T-helper 2 cell treated with Interferon-gamma antibody and Interleukin-4, amounts not matched to agents 5 μg/mL and 100 μg/mL, for 36 hours (primary cell): Measurements from ENCODE around the gene GLI3.
"Not testable (repeated sequence)": the region's sequence is repeated elsewhere in the genome, so short reads cannot be mapped to it uniquely, and the experiment has no call there.

ENCODE experiments used
- DNase-seq: peaks from one replicate; pipeline ENCODE4 v3.0.0; 2021; ENCODE audit warnings: low spot score
- H3K27ac Mint-ChIP-seq: one replicate; pipeline ENCODE4 v1.8.0; 2021; ENCODE audit warnings: mild to moderate bottlenecking, mixed read lengths
- H3K27me3 Mint-ChIP-seq: one replicate; pipeline ENCODE4 v1.8.0; 2021; ENCODE audit warnings: low read depth, mixed read lengths
- H3K36me3 Mint-ChIP-seq: one replicate; pipeline ENCODE4 v1.8.0; 2021; ENCODE audit warnings: low read depth, mixed read lengths
- H3K4me1 Mint-ChIP-seq: one replicate; pipeline ENCODE4 v1.8.0; 2021; ENCODE audit warnings: low read depth, mixed read lengths
- H3K4me3 Mint-ChIP-seq: one replicate; pipeline ENCODE4 v1.8.0; 2022; ENCODE audit warnings: mild to moderate bottlenecking, moderate library complexity, mixed read lengths
- H3K9me3 Mint-ChIP-seq: one replicate; pipeline ENCODE4 v1.8.0; 2021; ENCODE audit warnings: mixed read lengths

Gene GLI3

DNA sequence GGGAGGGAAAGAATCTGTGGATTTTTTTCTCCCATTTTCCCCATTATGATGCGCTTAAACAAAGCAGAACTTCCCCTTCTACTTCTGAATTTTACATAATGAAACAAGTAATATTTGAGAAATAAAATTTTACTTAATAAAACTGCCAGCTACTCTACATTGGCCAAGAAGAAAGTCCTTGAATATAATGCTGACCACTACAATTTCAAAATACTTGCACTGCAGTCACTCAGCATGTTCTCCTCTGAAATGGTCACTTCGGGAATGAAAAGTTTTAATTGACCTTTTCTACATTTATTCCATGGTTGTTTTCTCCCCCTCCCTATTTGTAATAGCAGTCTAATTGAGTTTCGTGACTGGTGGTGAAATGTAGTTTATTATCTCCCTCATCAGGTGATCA lies 23.9 kb downstream of the GLI3 start:
- Mint-ChIP-seq H3K9me3 (no peaks in the 10 kb centered on the region), H3K27me3 (no peaks in the 10 kb centered on the region), H3K27ac (no peak overlapping the region), H3K4me1 (no peaks in the 10 kb centered on the region), H3K4me3 (no peak overlapping the region), H3K36me3 (no peaks in the 10 kb centered on the region)
- DNase-seq: no peak

DNA sequence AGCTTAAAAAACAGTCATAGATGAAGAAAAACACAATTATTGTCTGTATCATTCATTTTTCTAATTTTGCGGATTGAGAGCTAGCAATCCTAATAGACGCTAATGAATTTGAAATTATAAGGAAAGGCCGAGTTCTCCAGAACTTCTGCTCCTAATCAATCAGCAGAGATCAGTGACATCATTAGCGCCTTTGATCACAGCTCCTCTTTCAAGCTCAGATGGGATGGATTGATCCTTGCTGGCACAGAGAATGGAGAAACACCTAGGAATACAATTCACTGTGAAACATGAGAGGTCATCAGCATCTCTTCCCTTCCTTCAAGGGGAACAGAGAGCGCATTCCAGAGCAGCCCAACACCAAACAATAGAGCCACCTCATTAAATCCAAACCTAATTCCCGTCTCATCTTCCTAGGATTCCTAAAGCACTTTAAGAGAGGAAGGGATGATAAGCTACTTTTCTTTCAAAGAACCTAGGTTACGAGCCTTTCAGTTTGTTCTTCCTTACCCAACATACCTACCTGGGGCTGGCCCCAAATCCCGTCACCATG lies 24.4 kb downstream of the GLI3 start:
- no peaks in the 10 kb centered on the region for H3K27me3 Mint-ChIP-seq
- H3K4me3 Mint-ChIP-seq: no peak overlapping the region
- DNase-seq: no peak
- H3K9me3 Mint-ChIP-seq: no peaks in the 10 kb centered on the region
- H3K4me1 Mint-ChIP-seq: no peaks in the 10 kb centered on the region
- H3K36me3 Mint-ChIP-seq: no peaks in the 10 kb centered on the region
- H3K27ac Mint-ChIP-seq: no peak overlapping the region

DNA sequence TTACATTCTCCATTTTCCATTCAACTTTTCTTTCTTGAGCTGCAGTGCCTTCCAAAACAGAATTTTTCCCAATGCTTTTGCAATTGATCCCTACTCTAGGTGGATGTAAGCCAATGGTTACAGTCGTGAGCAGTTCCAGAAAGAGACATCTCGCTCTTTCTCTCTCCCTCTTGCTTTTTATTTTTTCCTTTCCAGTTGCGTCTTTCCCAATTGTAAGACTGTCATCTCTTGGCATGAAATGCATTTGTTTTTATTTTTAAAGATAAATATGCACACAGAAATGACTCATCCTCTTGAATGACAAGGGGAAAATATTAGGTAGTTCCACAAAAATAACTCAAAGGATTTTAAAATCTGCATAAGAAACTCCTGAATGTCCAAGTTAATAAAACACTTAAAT lies 25.1 kb downstream of the GLI3 start:
- H3K4me3 Mint-ChIP-seq: no peak overlapping the region
- H3K27ac Mint-ChIP-seq: no peak overlapping the region
- H3K9me3 Mint-ChIP-seq: no peaks in the 10 kb centered on the region
- no peaks in the 10 kb centered on the region for H3K4me1 Mint-ChIP-seq
- H3K27me3 Mint-ChIP-seq: no peaks in the 10 kb centered on the region
- no peak for DNase-seq
- H3K36me3 Mint-ChIP-seq: no peaks in the 10 kb centered on the region

DNA sequence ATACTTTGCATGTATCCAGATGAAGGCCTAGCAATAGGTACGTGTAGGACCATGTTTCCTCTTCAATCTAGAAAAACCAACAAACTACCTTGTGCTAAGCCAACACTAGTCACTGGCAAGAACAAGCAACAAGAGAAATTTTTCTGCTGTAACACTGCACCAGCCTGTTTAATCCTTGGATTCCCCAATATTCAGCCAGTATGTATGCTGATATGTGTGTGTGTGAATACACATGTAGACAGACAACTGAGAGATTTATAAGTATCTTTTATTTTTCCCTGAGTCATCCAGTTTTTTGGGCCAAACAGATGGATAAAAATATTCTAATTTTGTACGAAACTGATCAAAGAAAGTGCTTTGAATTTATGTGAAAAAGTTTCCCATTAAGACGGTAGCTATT lies 26.2 kb downstream of the GLI3 start:
- H3K36me3 Mint-ChIP-seq: no peaks in the 10 kb centered on the region
- no peak for DNase-seq
- no peaks in the 10 kb centered on the region for H3K4me1 Mint-ChIP-seq
- H3K27me3 Mint-ChIP-seq: no peaks in the 10 kb centered on the region
- no peak overlapping the region for H3K27ac Mint-ChIP-seq
- H3K9me3 Mint-ChIP-seq: no peaks in the 10 kb centered on the region
- no peak overlapping the region for H3K4me3 Mint-ChIP-seq

DNA sequence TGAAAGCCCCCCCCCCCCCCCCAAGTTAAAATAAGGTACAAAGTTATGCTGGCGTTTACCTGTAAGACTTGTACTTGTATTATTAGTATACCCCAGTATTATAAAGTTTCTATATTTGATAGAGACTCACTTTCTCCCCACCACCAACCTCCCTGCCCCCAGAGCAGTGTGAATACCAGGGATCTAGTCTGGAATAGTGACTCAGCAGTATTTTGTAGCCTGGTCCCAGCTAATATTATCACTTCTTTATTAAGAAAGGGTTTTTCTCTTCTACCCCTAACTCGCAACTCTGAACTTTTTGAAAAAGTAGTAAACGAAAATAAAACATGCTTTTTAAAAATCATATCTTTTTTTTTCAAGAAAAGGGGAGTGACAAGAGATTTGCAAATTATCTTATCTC lies 26.7 kb downstream of the GLI3 start:
- H3K4me1 Mint-ChIP-seq: no peaks in the 10 kb centered on the region
- no peak overlapping the region for H3K27ac Mint-ChIP-seq
- H3K36me3 Mint-ChIP-seq: no peaks in the 10 kb centered on the region
- H3K27me3 Mint-ChIP-seq: no peaks in the 10 kb centered on the region
- DNase-seq: no peak
- no peak overlapping the region for H3K4me3 Mint-ChIP-seq
- no peaks in the 10 kb centered on the region for H3K9me3 Mint-ChIP-seq

DNA sequence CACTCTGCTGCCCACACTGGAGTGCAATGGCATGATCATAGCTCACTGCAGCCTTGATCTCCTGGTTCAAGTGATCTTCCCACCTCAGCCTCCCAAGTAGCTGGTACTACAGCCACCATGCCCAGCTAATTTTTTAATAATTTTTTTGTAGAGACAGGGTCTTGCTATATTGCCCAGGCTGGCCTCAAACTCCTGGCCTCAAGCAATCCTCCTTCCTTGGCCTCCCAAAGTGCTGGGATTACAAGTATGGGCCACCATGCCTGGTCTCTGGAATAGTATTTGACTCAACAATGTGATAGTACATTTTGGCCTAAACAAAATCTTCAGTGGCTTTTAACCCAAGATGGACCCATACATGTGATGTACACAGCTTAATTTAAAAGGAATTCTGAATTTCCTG lies 27.9 kb downstream of the GLI3 start:
- H3K4me3 Mint-ChIP-seq, H3K27ac Mint-ChIP-seq, H3K36me3 Mint-ChIP-seq, H3K4me1 Mint-ChIP-seq, H3K9me3 Mint-ChIP-seq, DNase-seq, H3K27me3 Mint-ChIP-seq: not testable (repeated sequence)

DNA sequence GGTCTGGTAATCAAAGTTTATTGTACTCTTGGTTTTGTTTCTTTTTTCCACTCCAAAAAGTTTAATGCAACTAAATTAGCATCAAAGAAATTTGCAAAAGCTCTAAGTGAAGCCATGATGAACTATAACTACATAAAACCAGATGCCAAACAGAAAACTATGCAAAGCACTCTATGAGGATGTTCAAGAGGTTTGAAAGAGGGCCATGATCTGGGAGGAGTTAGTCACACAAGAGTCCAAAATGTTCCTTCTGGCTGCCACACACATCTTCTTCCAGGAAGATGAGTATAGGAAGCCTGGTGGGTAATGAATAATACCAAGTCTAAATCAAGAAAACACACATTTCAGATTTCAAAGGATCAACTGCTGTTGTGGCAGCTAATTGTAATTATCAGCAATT lies 28.4 kb downstream of the GLI3 start:
- H3K27me3 Mint-ChIP-seq: no peaks in the 10 kb centered on the region
- no peak for DNase-seq
- no peak overlapping the region for H3K4me3 Mint-ChIP-seq
- H3K36me3 Mint-ChIP-seq: no peaks in the 10 kb centered on the region
- H3K9me3 Mint-ChIP-seq: no peaks in the 10 kb centered on the region
- no peaks in the 10 kb centered on the region for H3K4me1 Mint-ChIP-seq
- H3K27ac Mint-ChIP-seq: no peak overlapping the region

DNA sequence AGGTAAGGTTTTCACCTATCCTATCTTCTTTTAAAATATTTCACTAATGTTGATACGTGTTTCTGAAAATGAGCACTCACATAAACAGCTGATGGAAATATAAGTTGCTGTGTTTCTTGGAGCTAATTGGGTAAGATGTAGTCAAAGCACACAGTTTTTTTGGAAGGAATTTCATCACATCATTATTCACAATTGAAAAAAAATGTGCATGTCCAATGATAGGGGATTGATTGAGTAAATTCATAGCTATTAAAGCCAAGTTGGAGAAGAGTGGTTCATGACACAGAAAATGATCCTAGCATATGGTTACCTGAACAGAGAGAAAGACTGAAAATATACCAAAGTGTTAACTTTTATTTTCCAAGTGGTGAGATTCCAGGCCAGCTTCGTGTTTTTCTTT lies 29.6 kb downstream of the GLI3 start:
- H3K27ac Mint-ChIP-seq: no peak overlapping the region
- H3K36me3 Mint-ChIP-seq: no peaks in the 10 kb centered on the region
- no peaks in the 10 kb centered on the region for H3K9me3 Mint-ChIP-seq
- no peaks in the 10 kb centered on the region for H3K4me1 Mint-ChIP-seq
- no peak overlapping the region for H3K4me3 Mint-ChIP-seq
- no peak for DNase-seq
- H3K27me3 Mint-ChIP-seq: no peaks in the 10 kb centered on the region

DNA sequence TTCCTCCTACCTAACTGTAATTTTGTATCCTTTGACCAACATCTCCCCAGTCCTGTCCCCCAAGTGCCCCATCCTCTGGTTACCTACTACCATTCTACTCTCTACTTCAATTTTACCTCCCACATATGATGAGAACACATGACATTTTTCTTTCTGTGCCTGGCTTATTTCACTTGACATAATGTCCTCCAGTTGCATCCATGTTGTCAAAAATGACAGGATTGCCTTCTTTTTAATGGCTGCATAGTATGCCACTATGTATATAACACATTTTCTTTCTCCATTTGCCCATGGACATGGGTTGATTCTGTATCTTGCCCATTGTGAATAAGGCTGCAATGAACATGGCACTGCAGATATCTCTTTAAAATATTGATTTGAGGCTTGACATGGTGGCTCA lies 33.7 kb downstream of the GLI3 start:
- Mint-ChIP-seq H3K4me1 (no peaks in the 10 kb centered on the region), H3K4me3 (no peak overlapping the region), H3K27me3 (no peaks in the 10 kb centered on the region), H3K36me3 (no peaks in the 10 kb centered on the region), H3K27ac (no peak overlapping the region), H3K9me3 (no peaks in the 10 kb centered on the region)
- no peak for DNase-seq

DNA sequence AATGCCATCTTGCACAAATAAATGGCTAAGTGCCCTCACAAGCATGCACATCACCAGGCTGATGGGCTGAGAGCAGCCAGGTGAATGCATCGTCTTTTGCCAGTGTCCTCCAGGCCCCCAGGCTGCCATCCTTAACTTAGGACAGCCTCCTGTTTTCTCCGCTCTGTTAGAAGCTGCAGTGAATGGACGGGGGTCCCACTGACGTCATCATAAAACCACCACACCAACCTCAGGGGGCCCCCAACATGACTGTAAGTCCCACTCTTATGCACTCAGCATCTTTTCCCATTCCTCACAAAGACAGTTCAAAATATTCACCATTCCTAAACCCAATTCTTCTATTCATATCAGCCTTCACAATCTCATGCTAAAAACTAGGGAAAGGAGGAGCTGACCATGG lies 34.4 kb downstream of the GLI3 start:
- no peak for DNase-seq
- Mint-ChIP-seq H3K27ac (no peak overlapping the region), H3K27me3 (no peaks in the 10 kb centered on the region), H3K4me3 (no peak overlapping the region), H3K4me1 (no peaks in the 10 kb centered on the region), H3K36me3 (no peaks in the 10 kb centered on the region), H3K9me3 (no peaks in the 10 kb centered on the region)

DNA sequence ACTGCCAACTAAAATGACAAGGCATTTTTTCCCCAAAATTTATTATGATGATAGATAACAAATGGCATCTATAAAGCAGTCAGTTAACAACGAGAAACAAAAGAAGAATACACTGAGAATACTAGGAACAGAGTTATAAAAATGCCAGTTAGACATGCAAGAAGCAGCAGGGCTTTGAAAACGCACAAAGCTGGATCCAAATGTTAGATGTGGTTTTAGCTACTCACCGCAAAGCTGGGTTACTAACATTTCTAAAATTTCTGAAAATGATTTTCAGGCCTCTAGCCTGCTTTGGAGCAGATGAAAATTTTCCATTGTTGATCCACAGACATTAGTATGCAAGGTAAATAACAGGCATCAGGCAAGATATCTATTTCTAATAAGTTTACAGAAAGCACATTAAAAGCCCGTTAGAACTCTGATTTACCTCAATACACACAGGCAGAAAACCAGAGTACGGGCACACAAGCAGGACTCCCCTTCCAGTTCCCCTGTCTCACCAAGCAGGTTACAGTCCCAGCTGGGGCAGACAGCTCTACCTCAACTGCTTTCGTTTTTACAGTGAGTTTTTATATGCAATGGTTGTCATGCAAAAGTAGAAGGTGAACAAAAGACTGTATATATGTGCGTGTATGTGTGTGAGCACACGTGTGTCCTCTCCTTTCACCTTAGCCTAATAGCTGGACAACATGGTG lies 37.9 kb downstream of the GLI3 start:
- Mint-ChIP-seq H3K27ac (no peak overlapping the region), H3K4me1 (no peaks in the 10 kb centered on the region), H3K27me3 (no peaks in the 10 kb centered on the region), H3K4me3 (no peak overlapping the region), H3K9me3 (no peaks in the 10 kb centered on the region), H3K36me3 (no peaks in the 10 kb centered on the region)
- DNase-seq: no peak

DNA sequence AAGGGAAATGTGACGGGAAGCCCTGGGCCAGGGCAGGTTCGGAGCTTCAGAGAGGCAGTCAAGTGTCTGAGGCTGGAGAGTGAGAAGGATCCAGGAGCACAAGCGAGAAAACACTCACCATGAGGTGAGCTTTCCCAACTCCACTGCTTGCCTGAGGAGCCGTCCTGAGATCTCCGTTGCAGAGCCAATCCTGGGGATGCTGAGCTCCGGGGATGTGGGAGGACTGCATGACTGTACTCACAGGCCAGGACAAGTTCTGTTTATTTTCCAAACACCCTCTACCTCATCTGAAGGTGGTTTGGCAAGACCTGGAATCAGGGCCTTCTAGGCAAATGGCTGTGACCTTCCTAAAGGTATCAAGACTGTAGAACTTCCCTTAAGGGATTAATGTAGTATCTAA lies 38.7 kb downstream of the GLI3 start:
- no peaks in the 10 kb centered on the region for H3K9me3 Mint-ChIP-seq
- no peaks in the 10 kb centered on the region for H3K27me3 Mint-ChIP-seq
- no peaks in the 10 kb centered on the region for H3K36me3 Mint-ChIP-seq
- DNase-seq: no peak
- H3K4me3 Mint-ChIP-seq: no peak overlapping the region
- no peak overlapping the region for H3K27ac Mint-ChIP-seq
- H3K4me1 Mint-ChIP-seq: peaks cover 3% of the 10 kb centered on the region

DNA sequence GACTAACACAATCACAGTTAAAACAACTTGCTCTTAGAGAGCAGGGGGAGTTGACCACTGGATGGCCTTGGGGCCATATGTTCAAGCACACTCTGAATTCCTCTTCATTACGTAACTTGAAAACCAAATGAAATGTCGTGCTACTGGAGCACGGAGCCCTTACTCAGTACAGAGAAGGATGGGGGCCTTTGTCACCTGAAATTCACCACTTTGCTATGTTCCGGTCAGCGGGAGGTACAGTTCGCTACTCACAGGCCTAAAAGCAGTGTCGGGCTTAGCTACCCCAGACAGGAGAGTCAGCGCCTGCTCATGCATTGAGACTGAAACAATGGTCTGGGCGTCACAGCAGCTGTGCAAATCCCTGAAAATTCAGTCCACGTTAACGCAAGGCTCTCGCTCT lies 39.6 kb downstream of the GLI3 start:
- Mint-ChIP-seq H3K27me3 (no peaks in the 10 kb centered on the region), H3K4me3 (no peak overlapping the region), H3K9me3 (no peaks in the 10 kb centered on the region), H3K36me3 (no peaks in the 10 kb centered on the region), H3K4me1 (peaks cover 3% of the 10 kb centered on the region), H3K27ac (no peak overlapping the region)
- DNase-seq: no peak

DNA sequence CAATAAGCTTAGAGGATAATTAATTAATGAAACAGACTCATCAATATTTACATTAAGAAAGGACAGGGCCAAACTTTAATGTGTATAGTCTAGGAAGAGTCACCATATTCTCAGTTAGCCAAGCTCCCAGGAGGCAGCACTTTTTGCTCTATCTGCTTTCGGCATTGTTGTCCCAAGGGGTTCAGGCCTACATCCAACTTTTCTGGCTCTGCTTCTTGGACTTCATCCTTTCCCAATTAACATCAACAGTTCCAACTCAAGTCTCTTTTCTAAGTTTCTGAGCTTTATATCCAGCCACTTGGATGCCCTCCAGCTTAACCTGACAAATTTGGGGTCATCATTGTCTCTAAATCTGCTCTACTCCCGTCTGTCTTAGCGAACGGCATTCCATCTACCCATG lies 42.8 kb downstream of the GLI3 start:
- Mint-ChIP-seq H3K27me3 (no peaks in the 10 kb centered on the region), H3K4me1 (peaks cover 3% of the 10 kb centered on the region), H3K4me3 (no peak overlapping the region), H3K9me3 (no peaks in the 10 kb centered on the region), H3K36me3 (no peaks in the 10 kb centered on the region), H3K27ac (no peak overlapping the region)
- DNase-seq: no peak

DNA sequence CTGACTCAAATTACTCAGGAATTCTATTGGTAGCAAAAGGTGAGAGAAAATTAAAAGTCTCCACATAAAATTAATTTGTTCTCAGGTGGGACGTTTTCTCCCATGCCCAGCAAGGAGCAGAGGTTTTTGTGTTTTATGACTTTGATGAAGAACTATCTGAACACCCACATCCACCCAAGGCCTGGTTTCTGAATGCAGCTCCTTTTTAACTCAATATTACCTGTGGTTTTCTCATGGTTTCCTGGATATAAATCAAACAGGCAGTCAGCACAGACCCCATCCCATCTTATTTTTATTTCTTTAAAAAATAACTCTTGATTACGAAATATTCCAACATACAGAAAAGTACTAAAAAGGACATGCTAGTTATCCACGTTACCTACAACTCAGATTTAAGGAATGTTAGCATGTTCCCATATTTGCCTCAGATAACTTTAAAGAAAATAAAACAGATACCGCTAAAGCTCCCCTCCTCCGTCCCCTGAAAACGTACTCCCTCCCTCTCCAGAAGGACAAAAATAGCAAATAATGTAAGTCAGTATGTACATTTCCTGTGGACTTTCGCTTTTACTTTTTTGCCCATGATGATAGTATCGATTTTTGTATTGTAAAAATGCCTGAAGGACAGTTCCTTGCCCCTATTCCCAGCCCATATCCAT lies 43.4 kb downstream of the GLI3 start:
- Mint-ChIP-seq H3K27ac (no peak overlapping the region), H3K36me3 (no peaks in the 10 kb centered on the region), H3K4me3 (no peak overlapping the region), H3K4me1 (peaks cover 3% of the 10 kb centered on the region), H3K27me3 (no peaks in the 10 kb centered on the region), H3K9me3 (no peaks in the 10 kb centered on the region)
- DNase-seq: no peak
